ENCODE data around the gene LTV1.
"Not testable (repeated sequence)": the region's sequence is repeated elsewhere in the genome, so short reads cannot be mapped to it uniquely, and the experiment has no call there.

DNA sequence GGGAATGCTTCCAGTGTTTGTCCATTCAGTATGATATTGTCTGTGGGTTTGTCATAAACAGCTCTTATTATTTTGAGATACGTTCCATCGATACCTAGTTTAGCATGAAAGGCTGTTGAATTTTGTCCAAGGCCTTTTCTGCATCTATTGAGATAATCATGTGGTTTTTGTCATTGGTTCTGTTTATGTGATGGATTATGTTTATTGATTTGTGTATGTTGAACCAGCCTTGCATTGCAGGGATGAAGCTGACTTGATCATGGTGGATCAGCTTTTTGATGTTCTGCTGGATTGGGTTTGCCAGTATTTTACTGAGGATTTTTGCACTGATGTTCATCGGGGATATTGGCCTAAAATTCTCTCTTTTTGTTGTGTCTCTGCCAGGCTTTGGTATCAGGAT, 44.7 kb upstream of the LTV1 start:
- TF ChIP-seq, protein P1, sequence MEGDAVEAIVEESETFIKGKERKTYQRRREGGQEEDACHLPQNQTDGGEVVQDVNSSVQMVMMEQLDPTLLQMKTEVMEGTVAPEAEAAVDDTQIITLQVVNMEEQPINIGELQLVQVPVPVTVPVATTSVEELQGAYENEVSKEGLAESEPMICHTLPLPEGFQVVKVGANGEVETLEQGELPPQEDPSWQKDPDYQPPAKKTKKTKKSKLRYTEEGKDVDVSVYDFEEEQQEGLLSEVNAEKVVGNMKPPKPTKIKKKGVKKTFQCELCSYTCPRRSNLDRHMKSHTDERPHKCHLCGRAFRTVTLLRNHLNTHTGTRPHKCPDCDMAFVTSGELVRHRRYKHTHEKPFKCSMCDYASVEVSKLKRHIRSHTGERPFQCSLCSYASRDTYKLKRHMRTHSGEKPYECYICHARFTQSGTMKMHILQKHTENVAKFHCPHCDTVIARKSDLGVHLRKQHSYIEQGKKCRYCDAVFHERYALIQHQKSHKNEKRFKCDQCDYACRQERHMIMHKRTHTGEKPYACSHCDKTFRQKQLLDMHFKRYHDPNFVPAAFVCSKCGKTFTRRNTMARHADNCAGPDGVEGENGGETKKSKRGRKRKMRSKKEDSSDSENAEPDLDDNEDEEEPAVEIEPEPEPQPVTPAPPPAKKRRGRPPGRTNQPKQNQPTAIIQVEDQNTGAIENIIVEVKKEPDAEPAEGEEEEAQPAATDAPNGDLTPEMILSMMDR (conservative IDR thresholded peaks at IDR 0.05): not testable (repeated sequence)
- not testable (repeated sequence) for TF ChIP-seq EZH2 (IDR thresholded peaks at IDR 0.05; ENCODE audit: low read depth)

All from PC-9 (cell line).